ENCODE data around the gene CYP27A1. TPM values are rescaled to one million over a fixed set of nuclear protein-coding genes. Genes with fewer than 3 reads are reported as not detected.

CYP27A1 gene
- total RNA-seq, 2 experiments from 2014 or later, result 0.23 TPM; not detected in 1

DNA sequence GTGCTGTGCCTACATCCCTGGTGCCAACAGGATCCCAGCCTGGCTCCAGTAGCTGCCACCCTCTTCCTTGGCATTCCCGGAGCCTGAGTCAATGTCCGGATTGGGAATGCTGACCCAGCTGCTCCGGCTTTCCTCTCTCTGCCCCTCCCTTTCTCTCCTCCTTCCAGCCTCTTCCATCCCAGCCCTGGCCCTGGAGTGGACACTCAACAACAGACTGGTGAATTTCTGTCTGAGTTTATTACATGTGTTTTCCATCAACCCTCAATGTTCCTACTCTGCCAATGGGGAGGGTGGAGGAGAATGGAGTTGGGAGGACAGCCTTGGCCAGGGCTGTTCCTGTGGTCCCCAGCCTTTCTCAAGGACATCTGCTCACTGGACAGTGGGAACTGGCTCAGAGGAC is 50.6 kb downstream of the CYP27A1 start:
- Histone ChIP-seq H3K36me3 (ENCODE audit: insufficient read depth, low read length) (no peaks in the 10 kb centered on the region), H3K79me2 (ENCODE audit: insufficient read depth, low read depth, low read length) (no peaks in the 10 kb centered on the region), H3K4me1 (ENCODE audit: insufficient read depth, low read length, poor library complexity, severe bottlenecking) (no peaks in the 10 kb centered on the region), H3K4me3 (ENCODE audit: low read depth, low read length, poor library complexity, severe bottlenecking) (no peak overlapping the region), H3K9me3 (ENCODE audit: low read length) (no peaks in the 10 kb centered on the region), H4K20me1 (ENCODE audit: insufficient read depth, low read length) (no peaks in the 10 kb centered on the region), H3K27ac (ENCODE audit: low read depth, low read length, poor library complexity, severe bottlenecking) (no peak overlapping the region), H3K4me2 (ENCODE audit: low read length) (no peak overlapping the region), H3K9me2 (ENCODE audit: insufficient read depth, low read length) (no peaks in the 10 kb centered on the region), H2AFZ (ENCODE audit: low read length) (no peak overlapping the region)
- intact Hi-C loops (cut with micrococcal nuclease; ENCODE audit: unreplicated experiment), result no loop called here
- ChIA-PET POLR2A (no interaction called here), CTCF (ENCODE audit: unreplicated experiment) (no interaction called here)
- no peak for TF ChIP-seq EZH2phosphoT487 (IDR thresholded peaks at IDR 0.05; ENCODE audit: borderline replicate concordance, low read depth, low read length)
- TF ChIP-seq, protein P1, sequence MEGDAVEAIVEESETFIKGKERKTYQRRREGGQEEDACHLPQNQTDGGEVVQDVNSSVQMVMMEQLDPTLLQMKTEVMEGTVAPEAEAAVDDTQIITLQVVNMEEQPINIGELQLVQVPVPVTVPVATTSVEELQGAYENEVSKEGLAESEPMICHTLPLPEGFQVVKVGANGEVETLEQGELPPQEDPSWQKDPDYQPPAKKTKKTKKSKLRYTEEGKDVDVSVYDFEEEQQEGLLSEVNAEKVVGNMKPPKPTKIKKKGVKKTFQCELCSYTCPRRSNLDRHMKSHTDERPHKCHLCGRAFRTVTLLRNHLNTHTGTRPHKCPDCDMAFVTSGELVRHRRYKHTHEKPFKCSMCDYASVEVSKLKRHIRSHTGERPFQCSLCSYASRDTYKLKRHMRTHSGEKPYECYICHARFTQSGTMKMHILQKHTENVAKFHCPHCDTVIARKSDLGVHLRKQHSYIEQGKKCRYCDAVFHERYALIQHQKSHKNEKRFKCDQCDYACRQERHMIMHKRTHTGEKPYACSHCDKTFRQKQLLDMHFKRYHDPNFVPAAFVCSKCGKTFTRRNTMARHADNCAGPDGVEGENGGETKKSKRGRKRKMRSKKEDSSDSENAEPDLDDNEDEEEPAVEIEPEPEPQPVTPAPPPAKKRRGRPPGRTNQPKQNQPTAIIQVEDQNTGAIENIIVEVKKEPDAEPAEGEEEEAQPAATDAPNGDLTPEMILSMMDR (conservative IDR thresholded peaks at IDR 0.05; ENCODE audit: low read length), result no peak
- no TSS peak for BruUV-seq (replicated peaks)
- no peak for DNase-seq (ENCODE audit: low spot score)

DNA sequence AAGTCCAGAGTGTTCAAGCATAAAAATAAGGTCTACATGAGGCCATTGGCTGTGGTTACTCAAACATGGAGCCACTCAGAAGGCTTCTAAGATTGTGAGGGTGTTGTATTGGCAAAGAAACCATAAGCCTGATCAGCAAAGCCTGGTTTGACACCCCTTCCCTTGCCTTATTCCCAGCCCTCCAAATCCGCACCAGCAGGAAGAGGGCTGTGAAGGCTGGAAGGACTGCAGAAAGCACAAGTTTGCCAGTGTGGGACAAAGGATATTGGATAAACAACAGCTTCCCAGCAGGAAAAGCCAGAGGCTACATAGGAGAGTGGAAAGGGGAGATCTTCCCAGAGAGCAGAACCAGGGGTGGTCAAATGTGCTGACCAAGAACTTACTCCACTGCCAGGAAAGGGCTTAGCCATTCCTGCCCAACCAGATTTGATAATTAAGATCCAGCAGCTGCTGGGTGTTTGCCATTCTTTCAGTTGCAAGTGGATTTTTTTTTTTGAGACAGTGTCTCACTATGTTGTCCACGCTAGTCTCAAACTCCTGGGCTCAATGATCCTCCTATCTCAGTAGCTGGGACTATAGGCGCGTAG is 51.2 kb downstream of the CYP27A1 start:
- no peaks in the 10 kb centered on the region for H3K9me2 ChIP-seq (ENCODE audit: insufficient read depth, low read length)
- H3K4me1 ChIP-seq (ENCODE audit: insufficient read depth, low read length, poor library complexity, severe bottlenecking), result no peaks in the 10 kb centered on the region
- no peak overlapping the region for H3K4me2 ChIP-seq (ENCODE audit: low read length)
- BruUV-seq (replicated peaks), result no TSS peak
- H3K79me2 ChIP-seq (ENCODE audit: insufficient read depth, low read depth, low read length), result no peaks in the 10 kb centered on the region
- H3K4me3 ChIP-seq (ENCODE audit: low read depth, low read length, poor library complexity, severe bottlenecking), result no peak overlapping the region
- H3K36me3 ChIP-seq (ENCODE audit: insufficient read depth, low read length), result no peaks in the 10 kb centered on the region
- H4K20me1 ChIP-seq (ENCODE audit: insufficient read depth, low read length), result no peaks in the 10 kb centered on the region
- ChIA-PET CTCF (ENCODE audit: unreplicated experiment) (no interaction called here), POLR2A (interaction anchor here (0.7 to 0.9 kb wide), 2 partner anchors 11 to 146 kb away, joined by 3 read pairs; no protein-coding TSS in a partner anchor)
- no peak overlapping the region for H3K27ac ChIP-seq (ENCODE audit: low read depth, low read length, poor library complexity, severe bottlenecking)
- no peak overlapping the region for H2AFZ ChIP-seq (ENCODE audit: low read length)
- TF ChIP-seq, protein P1 (conservative IDR thresholded peaks at IDR 0.05; ENCODE audit: low read length), result no peak
- no peak for TF ChIP-seq EZH2phosphoT487 (IDR thresholded peaks at IDR 0.05; ENCODE audit: borderline replicate concordance, low read depth, low read length)
- H3K9me3 ChIP-seq (ENCODE audit: low read length), result no peaks in the 10 kb centered on the region
- intact Hi-C loops (cut with micrococcal nuclease; ENCODE audit: unreplicated experiment), result no loop called here
- no peak for DNase-seq (ENCODE audit: low spot score)

DNA sequence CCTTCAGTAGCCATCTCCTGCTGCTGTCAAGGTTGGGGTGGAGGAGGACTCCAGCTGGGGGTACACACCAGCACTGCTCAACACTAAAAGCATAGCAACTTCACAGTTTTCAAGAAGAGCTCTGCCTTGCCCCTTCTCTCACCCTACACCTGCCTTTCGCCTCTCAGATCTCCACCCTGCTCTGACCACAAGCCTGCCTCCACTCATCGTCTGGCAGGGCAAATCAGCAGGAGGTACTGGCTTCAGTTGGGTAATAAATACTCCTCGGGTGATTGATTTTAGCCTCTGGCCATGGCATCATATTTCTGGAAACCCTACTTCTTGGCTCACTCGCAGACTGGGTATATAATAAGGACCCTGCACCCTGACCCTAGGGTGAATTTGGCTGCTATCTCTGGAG is 52.7 kb downstream of the CYP27A1 start:
- Histone ChIP-seq H3K4me1 (ENCODE audit: insufficient read depth, low read length, poor library complexity, severe bottlenecking) (no peaks in the 10 kb centered on the region), H3K36me3 (ENCODE audit: insufficient read depth, low read length) (no peaks in the 10 kb centered on the region), H4K20me1 (ENCODE audit: insufficient read depth, low read length) (no peaks in the 10 kb centered on the region), H3K27ac (ENCODE audit: low read depth, low read length, poor library complexity, severe bottlenecking) (no peak overlapping the region), H3K9me3 (ENCODE audit: low read length) (no peaks in the 10 kb centered on the region), H3K4me3 (ENCODE audit: low read depth, low read length, poor library complexity, severe bottlenecking) (no peak overlapping the region), H3K9me2 (ENCODE audit: insufficient read depth, low read length) (no peaks in the 10 kb centered on the region), H3K4me2 (ENCODE audit: low read length) (no peak overlapping the region), H3K79me2 (ENCODE audit: insufficient read depth, low read depth, low read length) (no peaks in the 10 kb centered on the region), H2AFZ (ENCODE audit: low read length) (no peak overlapping the region)
- intact Hi-C loops (cut with micrococcal nuclease; ENCODE audit: unreplicated experiment), result no loop called here
- TF ChIP-seq EZH2phosphoT487 (IDR thresholded peaks at IDR 0.05; ENCODE audit: borderline replicate concordance, low read depth, low read length), result no peak
- TF ChIP-seq, protein P1 (conservative IDR thresholded peaks at IDR 0.05; ENCODE audit: low read length), result no peak
- CTCF ChIA-PET (ENCODE audit: unreplicated experiment), result interaction anchor here (0.5 kb wide), 1 partner anchor 14 kb away, joined by 5 read pairs; no protein-coding TSS in a partner anchor
- POLR2A ChIA-PET, result no interaction called here
- no peak for DNase-seq (ENCODE audit: low spot score)
- no TSS peak for BruUV-seq (replicated peaks)
